Coronary artery (tissue), 2 donors: ENCODE data around the gene CCDC85A.
A peak's percentile ranks its signal among the peaks of the same experiment; 100 is the strongest.

ENCODE experiments used
- DNase-seq: peaks from one replicate; pipeline ENCODE4 v3.0.0-alpha.2; 2017; ENCODE audit warnings: low spot score
- H3K27ac ChIP-seq, 2 donors: fragments of 200-600 bp; sonication (generic); one replicate each; pipeline ENCODE4 v1.5.1; 2016 to 2019
- H3K4me3 ChIP-seq: fragments of 200-600 bp; sonication (generic); 2 replicates; pipeline ENCODE4 v1.5.1; 2016; ENCODE audit warnings: mild to moderate bottlenecking, moderate library complexity
- CTCF ChIP-seq: fragments of 200-600 bp; sonication (generic); IDR thresholded peaks from one replicate; pipeline ENCODE4 v1.5.1; 2019; ENCODE audit warnings: antibody characterized with exemption

The CCDC85A gene

GRCh38 chr2:56179931-56180330, 3.9 kb upstream of the CCDC85A start:
- DNase-seq, result no peak
- no peak overlapping the region for H3K27ac ChIP-seq
- TF ChIP-seq CTCF, result no peak
- H3K4me3 ChIP-seq, result no peak overlapping the region

DNA sequence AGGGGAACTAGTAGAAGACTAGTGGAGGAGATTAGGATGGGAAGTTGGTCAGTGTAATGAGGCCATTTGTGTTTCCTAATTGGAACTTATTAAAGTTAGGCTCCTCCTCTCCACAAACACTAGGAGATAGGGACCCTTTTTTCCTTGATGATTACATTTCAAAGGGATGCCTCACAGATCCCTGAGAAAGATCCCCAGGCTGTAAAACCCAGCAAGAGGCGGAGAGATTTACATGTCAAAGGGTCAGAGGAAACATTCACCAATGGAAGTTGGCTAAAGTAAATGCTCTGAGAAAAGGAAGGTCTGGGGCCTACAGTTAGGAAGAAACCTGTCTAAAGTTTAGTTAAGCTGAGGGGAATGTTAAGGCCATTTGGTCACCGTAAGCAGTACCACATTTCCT, 1.4 kb upstream of the CCDC85A start:
- H3K27ac ChIP-seq, result no peak overlapping the region

DNA sequence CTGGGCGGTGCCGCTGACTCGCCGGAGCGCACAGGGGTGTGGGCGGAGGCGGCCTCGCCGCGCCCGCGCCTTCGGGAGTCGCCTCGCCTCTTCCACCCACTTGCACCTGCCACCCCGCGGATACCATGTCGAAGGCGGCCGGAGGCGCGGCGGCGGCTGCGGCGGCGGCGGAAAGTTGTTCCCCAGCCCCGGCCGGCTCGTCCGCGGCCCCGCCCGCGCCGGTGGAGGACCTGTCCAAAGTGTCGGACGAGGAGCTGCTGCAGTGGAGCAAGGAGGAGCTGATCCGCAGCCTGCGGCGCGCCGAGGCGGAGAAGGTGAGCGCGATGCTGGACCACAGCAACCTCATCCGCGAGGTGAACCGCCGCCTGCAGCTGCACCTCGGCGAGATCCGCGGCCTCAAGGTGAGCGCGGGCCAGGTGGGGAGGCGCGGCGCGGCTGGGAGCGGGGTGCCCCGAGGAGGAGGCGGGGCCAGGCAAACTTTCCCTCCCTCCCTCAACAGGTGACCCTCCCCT, 766 bp downstream of the CCDC85A start:
- no peak for TF ChIP-seq CTCF
- peak overlapping the region in 1 of 2 donors; percentile 49 for H3K27ac ChIP-seq
- H3K4me3 ChIP-seq, result peak overlapping the region; percentile 79
- DNase-seq, result no peak

More for the DNA sequence above, 1.4 kb upstream of the CCDC85A start:
- no peak overlapping the region for H3K4me3 ChIP-seq
- no peak for DNase-seq
- TF ChIP-seq CTCF, result no peak

DNA sequence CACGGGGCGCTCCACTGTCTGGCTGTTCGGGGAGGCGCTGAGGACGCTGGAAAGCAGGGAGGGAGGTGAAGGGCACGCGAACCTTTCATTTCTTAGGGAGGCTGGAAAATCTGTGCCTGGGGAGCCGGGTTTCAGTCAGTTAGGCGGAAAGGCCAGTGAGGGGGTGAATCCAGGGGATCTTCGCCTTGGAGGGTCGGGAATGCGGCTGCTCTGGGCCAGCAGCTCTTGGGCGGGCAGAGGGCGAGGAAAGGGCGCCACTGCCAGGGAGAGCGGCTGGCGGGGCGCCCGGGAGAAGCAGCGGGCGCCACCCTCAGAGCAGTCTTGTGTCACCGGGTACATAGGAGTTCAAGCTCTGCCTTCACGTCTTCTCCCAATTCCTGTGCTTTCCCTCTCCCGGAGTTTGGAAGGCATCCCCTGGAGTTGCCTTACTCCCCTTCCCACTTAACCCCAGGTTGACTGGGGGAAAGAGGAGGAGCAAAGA, 1.4 kb downstream of the CCDC85A start:
- Histone ChIP-seq H3K27ac (peak overlapping the region in 1 of 2 donors; percentile 49), H3K4me3 (peak overlapping the region; percentile 79)
- DNase-seq, result no peak
- TF ChIP-seq CTCF, result no peak

GRCh38 chr2:56185582-56186046, 1.8 kb downstream of the CCDC85A start:
- no peak for DNase-seq
- Histone ChIP-seq H3K4me3 (peak overlapping the region; percentile 79), H3K27ac (peak overlapping the region in 1 of 2 donors; percentile 49)
- no peak for TF ChIP-seq CTCF

DNA sequence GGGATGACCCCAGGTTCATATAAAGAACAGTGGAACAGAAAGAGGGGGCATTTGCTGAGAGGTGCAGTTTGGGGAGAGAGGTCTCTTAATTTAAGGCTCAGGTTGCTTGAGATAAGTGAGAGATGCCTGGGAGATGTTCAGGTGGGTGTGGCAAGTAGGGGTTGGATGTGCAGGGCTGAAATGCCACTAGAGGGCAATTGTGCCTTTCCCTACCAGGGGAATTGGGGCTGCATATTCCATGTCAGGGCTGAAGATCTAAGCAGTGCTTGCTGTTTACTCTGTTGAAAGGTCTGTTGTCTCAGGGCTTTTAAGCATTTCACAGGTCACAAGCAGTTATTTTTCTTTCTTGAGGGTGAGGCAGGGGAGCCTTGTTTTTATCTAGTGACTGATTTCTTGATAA, 7.8 kb downstream of the CCDC85A start:
- Histone ChIP-seq H3K4me3 (no peak overlapping the region), H3K27ac (no peak overlapping the region)
- TF ChIP-seq CTCF, result no peak
- DNase-seq, result no peak

DNA sequence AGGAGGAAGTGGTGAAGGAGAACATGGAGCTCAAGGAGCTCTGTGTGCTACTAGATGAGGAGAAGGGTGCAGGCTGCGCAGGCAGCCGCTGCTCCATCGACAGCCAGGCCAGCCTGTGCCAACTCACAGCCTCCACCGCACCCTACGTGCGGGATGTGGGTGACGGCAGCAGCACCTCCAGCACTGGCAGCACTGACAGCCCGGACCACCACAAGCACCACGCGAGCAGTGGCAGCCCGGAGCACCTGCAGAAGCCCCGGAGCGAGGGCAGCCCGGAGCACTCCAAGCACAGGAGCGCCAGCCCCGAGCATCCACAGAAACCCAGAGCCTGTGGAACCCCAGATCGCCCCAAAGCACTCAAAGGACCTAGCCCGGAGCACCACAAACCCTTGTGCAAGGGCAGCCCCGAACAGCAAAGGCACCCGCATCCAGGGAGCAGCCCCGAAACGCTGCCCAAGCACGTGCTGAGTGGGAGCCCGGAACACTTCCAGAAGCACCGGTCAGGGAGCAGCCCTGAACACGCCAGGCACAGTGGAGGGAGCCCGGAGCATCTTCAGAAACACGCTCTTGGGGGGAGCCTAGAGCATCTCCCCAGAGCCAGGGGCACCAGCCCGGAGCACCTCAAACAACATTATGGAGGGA, 9.0 kb downstream of the CCDC85A start:
- no peak overlapping the region for H3K27ac ChIP-seq
- DNase-seq, result no peak
- TF ChIP-seq CTCF, result no peak
- no peak overlapping the region for H3K4me3 ChIP-seq
